Parathyroid adenoma (tissue), 2 donors: ENCODE measurements around the gene CNOT4.

Experiments
- H2AFZ ChIP-seq: fragments of 300-600 bp; sonication (generic); one replicate; pipeline ENCODE4 v1.7.0; 2017; ENCODE audit warnings: antibody characterized with exemption, mild to moderate bottlenecking
- H3K27ac ChIP-seq: fragments of 300-600 bp; sonication (generic); one replicate; pipeline ENCODE4 v1.7.0; 2017
- H3K27me3 ChIP-seq: fragments of 300-600 bp; sonication (generic); one replicate; pipeline ENCODE4 v1.7.0; 2017; ENCODE audit warnings: low read length; ENCODE audit not compliant: control insufficient read depth, insufficient read depth
- H3K36me3 ChIP-seq: fragments of 300-600 bp; sonication (generic); one replicate; pipeline ENCODE4 v1.7.0; 2017; ENCODE audit warnings: low read length; ENCODE audit not compliant: control insufficient read depth, insufficient read depth
- H3K4me1 ChIP-seq: fragments of 300-600 bp; sonication (generic); one replicate; pipeline ENCODE4 v1.7.0; 2017; ENCODE audit warnings: control low read depth
- H3K4me2 ChIP-seq: fragments of 300-600 bp; sonication (generic); one replicate; pipeline ENCODE4 v1.7.0; 2017; ENCODE audit warnings: low read length
- H3K4me3 ChIP-seq: fragments of 300-600 bp; sonication (generic); one replicate; pipeline ENCODE4 v1.7.0; 2017; ENCODE audit warnings: low read depth, low read length
- H3K79me2 ChIP-seq: fragments of 300-600 bp; sonication (generic); one replicate; pipeline ENCODE4 v1.7.0; 2017; ENCODE audit warnings: control low read depth
- H3K9ac ChIP-seq: fragments of 300-600 bp; sonication (generic); one replicate; pipeline ENCODE4 v1.7.0; 2017; ENCODE audit warnings: mild to moderate bottlenecking
- H3K9me3 ChIP-seq: fragments of 300-600 bp; sonication (generic); one replicate; pipeline ENCODE4 v1.7.0; 2017; ENCODE audit warnings: low read length; ENCODE audit not compliant: control insufficient read depth
- CTCF ChIP-seq: fragments of 300-600 bp; sonication (generic); IDR thresholded peaks from one replicate; pipeline ENCODE4 v1.7.0; 2017; ENCODE audit warnings: antibody characterized with exemption, mild to moderate bottlenecking
- donor health status: primary hyperparathyroidism.

The CNOT4 gene

GRCh38 chr7:135509839-135510591 is at the start of gene CNOT4:
CNOT4 (minus strand) TSS chr7:135510102; CDS start chr7:135438331, 71,771 bp downstream.
- H2AFZ ChIP-seq: peak within 1 kb of the TSS; percentile 77
- TF ChIP-seq CTCF: no peak
- H3K4me2 ChIP-seq: peak within 1 kb of the TSS; percentile 97
- no peaks in the 10 kb centered on the region for H3K27me3 ChIP-seq
- H3K36me3 ChIP-seq: no peaks in the 10 kb centered on the region
- H3K9me3 ChIP-seq: no peaks in the 10 kb centered on the region
- H3K9ac ChIP-seq: peak within 1 kb of the TSS; percentile 15
- H3K79me2 ChIP-seq: peaks cover 30% of the 10 kb centered on the region
- H3K27ac ChIP-seq: peak within 1 kb of the TSS; percentile 78
- H3K4me1 ChIP-seq: peaks cover 4% of the 10 kb centered on the region
- H3K4me3 ChIP-seq: peak within 1 kb of the TSS; percentile 98

- no peak overlapping the region for H3K9ac ChIP-seq
- no peak for TF ChIP-seq CTCF
- no peaks in the 10 kb centered on the region for H3K36me3 ChIP-seq
- H3K79me2 ChIP-seq: peaks cover 33% of the 10 kb centered on the region
- no peaks in the 10 kb centered on the region for H3K9me3 ChIP-seq
- peak overlapping the region; percentile 88 for H2AFZ ChIP-seq
- peak overlapping the region; percentile 66 for H3K4me3 ChIP-seq
- peaks cover 3% of the 10 kb centered on the region for H3K4me1 ChIP-seq
- no peak overlapping the region for H3K27ac ChIP-seq
- peak overlapping the region; percentile 68 for H3K4me2 ChIP-seq
- no peaks in the 10 kb centered on the region for H3K27me3 ChIP-seq
These were observed 49.0 kb upstream of the CNOT4 start for GRCh38 chr7:135558881-135559280.

GRCh38 chr7:135558337-135558767 is 48.5 kb upstream of the CNOT4 start:
- Histone ChIP-seq H3K4me2 (peak overlapping the region; percentile 68), H3K4me3 (peak overlapping the region; percentile 66), H3K36me3 (no peaks in the 10 kb centered on the region), H3K79me2 (peaks cover 27% of the 10 kb centered on the region), H3K27ac (peak overlapping the region; percentile 98), H3K4me1 (peaks cover 3% of the 10 kb centered on the region), H2AFZ (peak overlapping the region; percentile 88), H3K27me3 (no peaks in the 10 kb centered on the region), H3K9ac (no peak overlapping the region), H3K9me3 (no peaks in the 10 kb centered on the region)
- TF ChIP-seq CTCF: peak; percentile 43

GRCh38 chr7:135557455-135558336 is 47.8 kb upstream of the CNOT4 start, which contains the start of gene NUP205:
NUP205 (plus strand) TSS chr7:135557917; CDS start chr7:135557945, 28 bp downstream.
- peak within 1 kb of the TSS; percentile 88 for H2AFZ ChIP-seq
- H3K4me2 ChIP-seq: peak within 1 kb of the TSS; percentile 68
- H3K27me3 ChIP-seq: no peaks in the 10 kb centered on the region
- TF ChIP-seq CTCF: peak; percentile 26
- H3K27ac ChIP-seq: peak within 1 kb of the TSS; percentile 98
- no peaks in the 10 kb centered on the region for H3K36me3 ChIP-seq
- no peak within 1 kb of the TSS for H3K9ac ChIP-seq
- H3K4me3 ChIP-seq: peak within 1 kb of the TSS; percentile 66
- peaks cover 3% of the 10 kb centered on the region for H3K4me1 ChIP-seq
- no peaks in the 10 kb centered on the region for H3K9me3 ChIP-seq
- peaks cover 23% of the 10 kb centered on the region for H3K79me2 ChIP-seq
